ENCODE measurements around the gene UNC13B. TPM values are rescaled to one million over a fixed set of nuclear protein-coding genes. Genes with fewer than 3 reads are reported as not detected.
A peak's percentile ranks its signal among the peaks of the same experiment; 100 is the strongest.

The UNC13B gene
- total and polyA plus RNA-seq, 9 of the 15 experiments (the other 6 are each of a cell fraction or from before 2014, with no cell fraction given) = 2.4 to 11.5 (median 8.6) TPM

GRCh38 chr9:35161713-35162604 is at the start of gene UNC13B (continued):
- TF ChIP-seq E4F1 (CRISPR knock-in tag; IDR thresholded peaks at IDR 0.05; ENCODE audit: borderline replicate concordance) = no peak
- no peak for TF ChIP-seq FOSL1 (tag; conservative IDR thresholded peaks at IDR 0.05)
- TF ChIP-seq ATF4 (CRISPR knock-in tag; IDR thresholded peaks at IDR 0.05) = no peak
- no peak for TF ChIP-seq ZNF75A (CRISPR knock-in tag; IDR thresholded peaks at IDR 0.05)
- TF ChIP-seq HDGF (IDR thresholded peaks at IDR 0.05) = no peak
- TF ChIP-seq ZNF354B (CRISPR knock-in tag; IDR thresholded peaks at IDR 0.05) = no peak
- TF ChIP-seq ZBTB26 (CRISPR knock-in tag; IDR thresholded peaks at IDR 0.05) = no peak
- no peak for TF ChIP-seq MLX (CRISPR knock-in tag; conservative IDR thresholded peaks at IDR 0.05)
- TF ChIP-seq E2F1 (CRISPR knock-in tag; IDR thresholded peaks at IDR 0.05) = no peak
- no peak for TF ChIP-seq ZNF146 (CRISPR knock-in tag; IDR thresholded peaks at IDR 0.05; ENCODE audit: unreplicated experiment)
- TF ChIP-seq MYBL2 (IDR thresholded peaks at IDR 0.05; ENCODE audit: low read depth) = no peak
- no peak for TF ChIP-seq MYBL2 (CRISPR knock-in tag; IDR thresholded peaks at IDR 0.05; ENCODE audit: borderline replicate concordance)
- no peak for TF ChIP-seq ZMIZ1 (IDR thresholded peaks at IDR 0.05; ENCODE audit: low read depth in 2 of 2, low read length in 2 of 2)
- peak; percentile 22; the same call in 1 of the 2 replicates for TF ChIP-seq NFIC (IDR thresholded peaks at IDR 0.05)
